Mammary epithelial cell (primary cell): Measurements from ENCODE around the gene DOCK1.

Source experiments
- CTCF ChIP-seq, 2 donors: IDR thresholded peaks in 1 of 2; conservative IDR thresholded peaks in 1 of 2; 2 replicates each; pipeline ENCODE4 v1.5.1; 2011 to 2012; ENCODE audit warnings: inconsistent platforms in 2 of 2, low read length in 2 of 2, mild to moderate bottlenecking in 2 of 2, control low read depth in 1 of 2, low read depth in 1 of 2; ENCODE audit not compliant: insufficient read depth in 1 of 2; ENCODE audit errors: extremely low read depth in 1 of 2
- EZH2 ChIP-seq: IDR thresholded peaks from 2 replicates; pipeline ENCODE4 v1.6.1; 2012; ENCODE audit warnings: low read length, inconsistent platforms, borderline replicate concordance

GRCh38 chr10:127052001-127052400 is 146.8 kb downstream of the DOCK1 start:
- TF ChIP-seq EZH2: no peak
- TF ChIP-seq CTCF (conservative IDR thresholded peaks at IDR 0.05 in 1 of 2, IDR thresholded peaks at IDR 0.05 in 1 of 2; ENCODE audit: extremely low read depth in 1 of 2, insufficient read depth in 1 of 2, low read depth in 1 of 2, low read length in 2 of 2): no peak
